H1 (cell line): ENCODE measurements around the gene EIF4E3.

ENCODE experiments used
- ATF2 ChIP-seq: IDR thresholded peaks from 2 replicates; pipeline ENCODE4 v1.6.1; 2012; ENCODE audit warnings: low read length, inconsistent platforms
- CTCF ChIP-seq, 3 experiments: IDR thresholded peaks; 1 replicate in 2 of 3; 2 replicates in 1 of 3; pipeline versions ENCODE4 v1.5.1 to v1.6.1; 2011; ENCODE audit warnings: low read length in 3 of 3, mild to moderate bottlenecking in 3 of 3, inconsistent platforms in 2 of 3, low read depth in 1 of 3, moderate library complexity in 1 of 3; ENCODE audit not compliant: insufficient read depth in 1 of 3; ENCODE audit errors: control extremely low read depth in 1 of 3
- TAF1 ChIP-seq: IDR thresholded peaks from 2 replicates; pipeline ENCODE4 v1.6.1; 2011; ENCODE audit warnings: mild to moderate bottlenecking, low read depth, low read length
- YY1 ChIP-seq: IDR thresholded peaks from 2 replicates; pipeline ENCODE4 v1.6.1; 2011; ENCODE audit warnings: low read depth, mild to moderate bottlenecking, low read length

GRCh38 chr3:71734881-71735280 is 9.7 kb upstream of the EIF4E3 start:
- no peak for TF ChIP-seq YY1
- TF ChIP-seq ATF2 = no peak
- TF ChIP-seq TAF1 = no peak
- no peak for TF ChIP-seq CTCF (IDR thresholded peaks at IDR 0.05; ENCODE audit: control extremely low read depth in 1 of 3, insufficient read depth in 1 of 3, low read depth in 1 of 3, low read length in 3 of 3)
